Stimulated activated CD4-positive, alpha-beta T cell treated with anti-CD3 and anti-CD28 coated beads, Interleukin-15, amount 100 ng/mL, for 24 hours (primary cell): Measurements from ENCODE around the gene COL23A1.
"Not testable (repeated sequence)": the region's sequence is repeated elsewhere in the genome, so short reads cannot be mapped to it uniquely, and the experiment has no call there.

Source experiments
- DNase-seq: peaks from one replicate; pipeline ENCODE4 v3.0.0-alpha.2; 2020

COL23A1 gene

GRCh38 chr5:178274781-178275537, 315.2 kb downstream of the COL23A1 start:
- DNase-seq = no peak

GRCh38 chr5:178273665-178274541, 316.3 kb downstream of the COL23A1 start:
- no peak for DNase-seq

GRCh38 chr5:178273041-178273440, 317.2 kb downstream of the COL23A1 start:
- DNase-seq = no peak

GRCh38 chr5:178272591-178272990, 317.6 kb downstream of the COL23A1 start:
- DNase-seq = no peak

GRCh38 chr5:178271726-178272479, 318.3 kb downstream of the COL23A1 start:
- no peak for DNase-seq

GRCh38 chr5:178271231-178271630, 319.0 kb downstream of the COL23A1 start:
- no peak for DNase-seq

- DNase-seq = no peak
Observed at GRCh38 chr5:178269499-178269898, 320.7 kb downstream of the COL23A1 start.

GRCh38 chr5:178267876-178268275, 322.3 kb downstream of the COL23A1 start:
- no peak for DNase-seq

GRCh38 chr5:178267245-178267644, 322.9 kb downstream of the COL23A1 start:
- no peak for DNase-seq

- no peak for DNase-seq
Observed at GRCh38 chr5:178266581-178266980, 323.6 kb downstream of the COL23A1 start.

- DNase-seq = no peak
Observed at GRCh38 chr5:178265746-178266145, 324.4 kb downstream of the COL23A1 start.

GRCh38 chr5:178264044-178264443, 326.1 kb downstream of the COL23A1 start:
- no peak for DNase-seq

GRCh38 chr5:178261666-178262600, 328.3 kb downstream of the COL23A1 start:
- no peak for DNase-seq

GRCh38 chr5:178259623-178260536, 330.3 kb downstream of the COL23A1 start:
- DNase-seq = no peak

GRCh38 chr5:178257650-178258049, 332.5 kb downstream of the COL23A1 start:
- DNase-seq = no peak

- no peak for DNase-seq
Observed at GRCh38 chr5:178256746-178257145, 333.4 kb downstream of the COL23A1 start.

GRCh38 chr5:178253632-178254031, 336.6 kb downstream of the COL23A1 start:
- not testable (repeated sequence) for DNase-seq

- DNase-seq = no peak
Observed at GRCh38 chr5:178252258-178252657, 337.9 kb downstream of the COL23A1 start.

- DNase-seq = no peak
Observed at GRCh38 chr5:178250263-178250662, 339.9 kb downstream of the COL23A1 start.

- DNase-seq = no peak
Observed at GRCh38 chr5:178249191-178249989, 340.8 kb downstream of the COL23A1 start.
